Neural cell (in vitro differentiated cells): ENCODE results near the gene RNF17.

Source experiments
- CTCF ChIP-seq: fragments of 450-650 bp; IDR thresholded peaks from 2 replicates; pipeline ENCODE4 v1.5.1; 2014; ENCODE audit warnings: antibody characterized with exemption, mild to moderate bottlenecking, moderate library complexity; ENCODE audit not compliant: poor library complexity, severe bottlenecking
- EZH2 ChIP-seq: fragments of 200-600, 300-800 bp; shearing (Covaris generic), sonication (generic); IDR thresholded peaks from 2 replicates; pipeline ENCODE4 v1.6.1; 2014; ENCODE audit warnings: antibody characterized with exemption, low read length, borderline replicate concordance, mild to moderate bottlenecking; ENCODE audit not compliant: insufficient read depth, poor library complexity, severe bottlenecking
- TAF1 ChIP-seq: IDR thresholded peaks from 2 replicates; pipeline ENCODE4 v1.6.1; 2012; ENCODE audit warnings: low read depth

- TF ChIP-seq EZH2 (no peak), CTCF (no peak), TAF1 (no peak)
Observed at GRCh38 chr13:24718192-24718965, 45.6 kb upstream of the RNF17 start.
